Kidney (tissue), 14 donors: ENCODE data around the gene SPNS2. TPM values are rescaled to one million over a fixed set of nuclear protein-coding genes. Genes with fewer than 3 reads are reported as not detected.

Source experiments
- DNase-seq, 5 donors: peaks; one replicate each; pipeline ENCODE4 v3.0.0-alpha.2; 2013 to 2020
- FAIRE-seq: peaks from 2 replicates; lab custom pipeline; 2012; peaks lifted over from hg19 to GRCh38; lab: Jason Lieb, UNC
- H3K27ac ChIP-seq, 2 donors: one replicate each; pipeline ENCODE4 v1.7.0; 2013; ENCODE audit warnings: low read depth in 2 of 2, low read length in 2 of 2, inconsistent platforms in 1 of 2
- H3K27me3 ChIP-seq: one replicate; pipeline ENCODE4 v1.7.1; 2013; ENCODE audit warnings: low read length, inconsistent platforms; ENCODE audit not compliant: control insufficient read depth, insufficient read depth
- H3K36me3 ChIP-seq, 3 donors: one replicate each; pipeline versions ENCODE4 v1.7.0 to v1.7.1; 2013; ENCODE audit warnings: low read length in 3 of 3, control low read depth in 1 of 3, inconsistent platforms in 1 of 3; ENCODE audit not compliant: insufficient read depth in 3 of 3, control insufficient read depth in 2 of 3
- H3K4me1 ChIP-seq, 3 donors: one replicate each; pipeline versions ENCODE4 v1.7.0 to v1.7.1; 2013; ENCODE audit warnings: low read length in 3 of 3, inconsistent platforms in 1 of 3, low read depth in 1 of 3; ENCODE audit not compliant: control insufficient read depth in 2 of 3, insufficient read depth in 2 of 3
- H3K4me3 ChIP-seq, 3 donors: one replicate each; pipeline versions ENCODE4 v1.7.0 to v1.8.1; 2013; ENCODE audit warnings: low read length in 3 of 3, control low read depth in 1 of 3, inconsistent platforms in 1 of 3
- H3K9ac ChIP-seq, 3 donors: one replicate each; pipeline versions ENCODE4 v1.7.0 to v1.7.1; 2013; ENCODE audit warnings: low read length in 3 of 3, control low read depth in 1 of 3, inconsistent platforms in 1 of 3
- H3K9me3 ChIP-seq, 3 donors: one replicate each; pipeline versions ENCODE4 v1.7.0 to v1.7.1; 2013; ENCODE audit warnings: low read length in 3 of 3, control low read depth in 1 of 3, inconsistent platforms in 1 of 3; ENCODE audit not compliant: control insufficient read depth in 2 of 3, insufficient read depth in 1 of 3
- CTCF ChIP-seq: IDR thresholded peaks from 3 replicates; pipeline ENCODE4 v1.5.1; 2012; ENCODE audit warnings: mild to moderate bottlenecking, moderate library complexity, borderline replicate concordance; ENCODE audit not compliant: insufficient read depth; ENCODE audit errors: extremely low read depth
- intact Hi-C: fragments of 100-400 bp; cut with DNase I; formaldehyde crosslinking; loops from one replicate; pipeline ENCODE4 v1.11.1; 2022
- polyA plus RNA-seq: library from polyadenylated mRNA; stranded (reverse); fragments of 350-450 nt; fragmentation: Illumina TruSeq; extraction: RNeasy Lipid Tissue Mini Kit (QIAGEN cat#74804); gene quantifications from one replicate; pipeline ENCODE4 v1.2.3, GENCODE V29; 2014; ENCODE audit warnings: low read depth, low replicate concordance; ENCODE audit not compliant: insufficient read depth
- total RNA-seq: library from RNA; stranded (reverse); fragmentation: NEBNext Ultra II Directional; extraction: Animal tissue kit (Norgen Biotek cat#: 25700); gene quantifications from one replicate; pipeline ENCODE4 v1.2.1, GENCODE V29; 2021
- donor health status: control.
- donor health status: control.
- donor health status: control.
- donor health status: control.
- donor health status: control.
- donor health status: DM: yes; HTN: yes; CAD: no.
- donor health status: Normal renal cell carcinoma (clear cell type).

Gene SPNS2
- total and polyA plus RNA-seq, 2 donors from 2014 or later, result 60.5 to 75.1 TPM

GRCh38 chr17:4541328-4542002, 42.8 kb downstream of the SPNS2 start:
- Histone ChIP-seq H3K4me1 (peaks cover 0 to 10% (median 4%) of the 10 kb centered on the region in 3 donors), H3K36me3 (peaks cover 0 to under 1% (median 0%) of the 10 kb centered on the region in 3 donors), H3K27ac (no peak overlapping the region), H3K27me3 (no peaks in the 10 kb centered on the region), H3K4me3 (no peak overlapping the region), H3K9ac (no peak overlapping the region), H3K9me3 (no peaks in the 10 kb centered on the region)
- no peak for TF ChIP-seq CTCF
- FAIRE-seq (no peak), DNase-seq (peak in 1 of 5 donors; percentile 78)
- intact Hi-C loops, result no loop called here

GRCh38 chr17:4542003-4542725, 43.5 kb downstream of the SPNS2 start:
- Histone ChIP-seq H3K4me3 (no peak overlapping the region), H3K9ac (no peak overlapping the region), H3K4me1 (peaks cover 0 to 7% (median 4%) of the 10 kb centered on the region in 3 donors), H3K9me3 (no peaks in the 10 kb centered on the region), H3K27me3 (no peaks in the 10 kb centered on the region), H3K36me3 (peaks cover 0 to 5% (median 2%) of the 10 kb centered on the region in 3 donors), H3K27ac (no peak overlapping the region)
- intact Hi-C loops, result no loop called here
- DNase-seq (no peak), FAIRE-seq (no peak)
- TF ChIP-seq CTCF, result no peak

- Histone ChIP-seq H3K4me3 (no peak overlapping the region), H3K9me3 (no peaks in the 10 kb centered on the region), H3K36me3 (peaks cover 0 to 10% (median 8%) of the 10 kb centered on the region in 3 donors), H3K27me3 (no peaks in the 10 kb centered on the region), H3K9ac (no peak overlapping the region), H3K4me1 (peaks cover 0 to 5% (median 4%) of the 10 kb centered on the region in 3 donors), H3K27ac (no peak overlapping the region)
- intact Hi-C loops, result no loop called here
- no peak for FAIRE-seq
- TF ChIP-seq CTCF, result no peak
- DNase-seq, result no peak
Observed at GRCh38 chr17:4542726-4543191, 44.1 kb downstream of the SPNS2 start.
